ENCODE results near the gene FAM124A.

DNA sequence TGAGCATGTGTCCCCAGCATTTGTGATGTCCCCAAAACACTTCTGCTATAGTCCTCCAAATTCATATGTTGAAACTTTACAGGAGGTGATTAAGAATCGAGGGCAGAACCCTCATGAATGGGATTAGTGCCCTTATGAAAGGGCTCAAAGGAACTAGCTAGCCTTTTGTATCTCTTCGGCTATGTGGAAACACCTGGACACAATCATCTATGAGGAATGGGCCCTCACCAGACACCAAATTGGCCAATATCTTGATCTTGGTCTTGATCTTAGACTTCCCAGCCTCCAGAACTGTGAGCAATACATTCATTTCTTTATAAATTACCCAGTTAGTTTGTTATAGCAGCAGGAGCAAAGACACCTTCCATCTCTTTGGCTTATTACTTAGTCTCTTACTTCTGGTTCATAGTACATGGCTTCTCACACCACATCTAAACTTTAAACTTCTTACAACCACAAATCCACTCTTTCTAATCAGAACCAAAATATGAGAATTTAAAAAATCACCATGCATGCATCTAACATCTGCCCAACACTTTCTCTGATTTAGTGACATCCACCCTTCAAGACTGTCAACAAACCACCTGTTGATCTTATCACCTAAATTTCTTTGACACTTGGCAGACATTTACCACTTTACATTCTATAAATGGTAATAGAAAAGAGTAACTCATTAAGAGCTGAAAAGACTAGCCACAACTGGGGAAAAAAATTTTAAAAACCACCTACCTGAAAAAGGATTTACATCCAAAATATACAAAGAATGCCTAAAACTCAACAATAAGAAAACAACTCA, 110.6 kb downstream of the FAM124A start:
- TF ChIP-seq, protein P1, sequence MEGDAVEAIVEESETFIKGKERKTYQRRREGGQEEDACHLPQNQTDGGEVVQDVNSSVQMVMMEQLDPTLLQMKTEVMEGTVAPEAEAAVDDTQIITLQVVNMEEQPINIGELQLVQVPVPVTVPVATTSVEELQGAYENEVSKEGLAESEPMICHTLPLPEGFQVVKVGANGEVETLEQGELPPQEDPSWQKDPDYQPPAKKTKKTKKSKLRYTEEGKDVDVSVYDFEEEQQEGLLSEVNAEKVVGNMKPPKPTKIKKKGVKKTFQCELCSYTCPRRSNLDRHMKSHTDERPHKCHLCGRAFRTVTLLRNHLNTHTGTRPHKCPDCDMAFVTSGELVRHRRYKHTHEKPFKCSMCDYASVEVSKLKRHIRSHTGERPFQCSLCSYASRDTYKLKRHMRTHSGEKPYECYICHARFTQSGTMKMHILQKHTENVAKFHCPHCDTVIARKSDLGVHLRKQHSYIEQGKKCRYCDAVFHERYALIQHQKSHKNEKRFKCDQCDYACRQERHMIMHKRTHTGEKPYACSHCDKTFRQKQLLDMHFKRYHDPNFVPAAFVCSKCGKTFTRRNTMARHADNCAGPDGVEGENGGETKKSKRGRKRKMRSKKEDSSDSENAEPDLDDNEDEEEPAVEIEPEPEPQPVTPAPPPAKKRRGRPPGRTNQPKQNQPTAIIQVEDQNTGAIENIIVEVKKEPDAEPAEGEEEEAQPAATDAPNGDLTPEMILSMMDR (IDR thresholded peaks at IDR 0.05 in 8 of 11, conservative IDR thresholded peaks at IDR 0.05 in 3 of 11), result no peak
- no peak for TF ChIP-seq POLR2AphosphoS5 (IDR thresholded peaks at IDR 0.05)
- TF ChIP-seq POLR2A (IDR thresholded peaks at IDR 0.05), result no peak
